Adrenal gland (tissue), 12 donors: ENCODE results near the gene ALX4. TPM values are rescaled to one million over a fixed set of nuclear protein-coding genes. Genes with fewer than 3 reads are reported as not detected.

Source experiments
- DNase-seq, 7 donors: peaks; one replicate each; pipeline ENCODE4 v3.0.0-alpha.2; 2019 to 2020
- H3K27ac ChIP-seq, 5 donors: fragments of 200-600 bp; sonication (generic) in 4 of 5; 1 replicate in 3 of 5; 2 replicates in 2 of 5; pipeline versions ENCODE4 v1.5.1 to v1.8.0; 2016 to 2020; ENCODE audit warnings: mild to moderate bottlenecking in 1 of 5
- H3K27me3 ChIP-seq: fragments of 200-600 bp; 2 replicates; pipeline ENCODE4 v1.8.0; 2021
- H3K36me3 ChIP-seq, 2 donors: fragments of 200-600 bp; replicated peaks in 1 of 2; 1 replicate in 1 of 2; 2 replicates in 1 of 2; pipeline versions ENCODE4 v1.5.1 to v1.8.0; 2018 to 2022
- H3K4me1 ChIP-seq, 2 donors: fragments of 200-600 bp; replicated peaks in 1 of 2; 1 replicate in 1 of 2; 2 replicates in 1 of 2; pipeline versions ENCODE4 v1.5.1 to v1.8.0; 2018 to 2021
- H3K4me3 ChIP-seq, 4 donors: fragments of 200-600 bp; sonication (generic) in 3 of 4; one replicate each; pipeline ENCODE4 v1.5.1; 2016 to 2018
- H3K9me3 ChIP-seq, 3 donors: fragments of 200-600 bp; sonication (generic) in 1 of 3; replicated peaks in 1 of 3; 1 replicate in 2 of 3; 2 replicates in 1 of 3; pipeline versions ENCODE4 v1.5.1 to v1.8.0; 2016 to 2021
- POLR2A ChIP-seq, 2 donors: fragments of 450-650 bp; IDR thresholded peaks; one replicate each; pipeline ENCODE4 v1.6.1; 2017; ENCODE audit warnings: antibody characterized with exemption in 2 of 2, mild to moderate bottlenecking in 2 of 2, moderate library complexity in 1 of 2
- WGBS, 4 donors: extraction: QIAGEN DNeasy Blood & Tissue Kit in 2 of 4; methylation state at CpG; one replicate each; pipeline versions ENCODE4 v1.1.5 to v1.1.7; 2013 to 2017; 5-methylcytosine and 5-hydroxymethylcytosine counted together
- intact Hi-C, 2 donors: fragments of 100-400 bp; cut with DNase I; formaldehyde crosslinking; loops; one replicate each; pipeline versions ENCODE4 v1.14.1 to v1.15.0; 2022 to 2023
- polyA plus RNA-seq, 3 donors: library from polyadenylated mRNA; stranded (reverse); fragments of 200-250 nt in 2 of 3; fragments of 350-450 nt in 1 of 3; fragmentation: Illumina TruSeq in 1 of 3; extraction: RNeasy Lipid Tissue Mini Kit (QIAGEN cat#74804) in 1 of 3; gene quantifications; one replicate each; pipeline ENCODE4 v1.2.3, GENCODE V29; 2013 to 2014
- total RNA-seq, 9 donors: library from RNA; depleted of rRNA in 4 of 9; stranded (reverse); fragments of >200 nt in 4 of 9; fragments of 120-200 nt in 1 of 9; fragmentation: NEBNext Ultra II Directional in 1 of 9; extraction: Animal tissue kit (Norgen Biotek cat#: 25700) in 1 of 9; gene quantifications; one replicate each; pipeline versions ENCODE4 v1.1.0 to v1.2.4, GENCODE V29; 2013 to 2023
- TF ChIP-seq, protein P1 (sequence below), 6 experiments: fragments of 450-650 bp in 4 of 6; fragments of 200-600 bp in 2 of 6; sonication (generic) in 1 of 6; IDR thresholded peaks; 1 replicate in 5 of 6; 2 replicates in 1 of 6; pipeline versions ENCODE4 v1.5.1 to v1.8.0; 2016 to 2021; ENCODE audit warnings: antibody characterized with exemption in 6 of 6, mild to moderate bottlenecking in 2 of 6, moderate library complexity in 1 of 6
- donor health status: healthy with polysubstance abuse.
- donor health status: Bipolar disorder and iron deficiency.
- donor health status: DM: yes; HTN: yes; CAD: no.
- donor health status: DM: no; HTN: no; CAD: no.
- donor health status: DM: no; HTN: no; CAD: no.
- donor health status: DM: yes; HTN: yes; CAD: no.

ALX4 gene
- total and polyA plus RNA-seq, 12 donors: 0.03 to 0.06 TPM; not detected in 10

GRCh38 chr11:44342616-44343015, 32.7 kb upstream of the ALX4 start:
- no peak for TF ChIP-seq POLR2A (IDR thresholded peaks at IDR 0.05)
- TF ChIP-seq, protein P1, sequence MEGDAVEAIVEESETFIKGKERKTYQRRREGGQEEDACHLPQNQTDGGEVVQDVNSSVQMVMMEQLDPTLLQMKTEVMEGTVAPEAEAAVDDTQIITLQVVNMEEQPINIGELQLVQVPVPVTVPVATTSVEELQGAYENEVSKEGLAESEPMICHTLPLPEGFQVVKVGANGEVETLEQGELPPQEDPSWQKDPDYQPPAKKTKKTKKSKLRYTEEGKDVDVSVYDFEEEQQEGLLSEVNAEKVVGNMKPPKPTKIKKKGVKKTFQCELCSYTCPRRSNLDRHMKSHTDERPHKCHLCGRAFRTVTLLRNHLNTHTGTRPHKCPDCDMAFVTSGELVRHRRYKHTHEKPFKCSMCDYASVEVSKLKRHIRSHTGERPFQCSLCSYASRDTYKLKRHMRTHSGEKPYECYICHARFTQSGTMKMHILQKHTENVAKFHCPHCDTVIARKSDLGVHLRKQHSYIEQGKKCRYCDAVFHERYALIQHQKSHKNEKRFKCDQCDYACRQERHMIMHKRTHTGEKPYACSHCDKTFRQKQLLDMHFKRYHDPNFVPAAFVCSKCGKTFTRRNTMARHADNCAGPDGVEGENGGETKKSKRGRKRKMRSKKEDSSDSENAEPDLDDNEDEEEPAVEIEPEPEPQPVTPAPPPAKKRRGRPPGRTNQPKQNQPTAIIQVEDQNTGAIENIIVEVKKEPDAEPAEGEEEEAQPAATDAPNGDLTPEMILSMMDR (IDR thresholded peaks at IDR 0.05): no peak
- 76 to 90% (median 86%) methylated on average over 4 of the region's 4 CpGs for WGBS, 4 donors
- intact Hi-C loops: no loop called here
- Histone ChIP-seq H3K4me1 (no peaks in the 10 kb centered on the region), H3K4me3 (no peak overlapping the region), H3K36me3 (no peaks in the 10 kb centered on the region), H3K27ac (no peak overlapping the region), H3K27me3 (peaks cover 9% of the 10 kb centered on the region), H3K9me3 (no peaks in the 10 kb centered on the region)
- DNase-seq: no peak

GRCh38 chr11:44340656-44341055, 30.7 kb upstream of the ALX4 start:
- no peak overlapping the region for H3K27ac ChIP-seq
- no peaks in the 10 kb centered on the region for H3K4me1 ChIP-seq
- DNase-seq: no peak
- TF ChIP-seq, protein P1 (IDR thresholded peaks at IDR 0.05): no peak
- no peak for TF ChIP-seq POLR2A (IDR thresholded peaks at IDR 0.05)
- no peaks in the 10 kb centered on the region for H3K9me3 ChIP-seq
- H3K4me3 ChIP-seq: no peak overlapping the region
- no peaks in the 10 kb centered on the region for H3K36me3 ChIP-seq
- WGBS, 4 donors: 75 to 91% (median 80%) methylated on average over 3 to 5 of the region's 5 CpGs
- peaks cover 24% of the 10 kb centered on the region for H3K27me3 ChIP-seq
- intact Hi-C loops: no loop called here

- no peak overlapping the region for H3K4me3 ChIP-seq
- peaks cover 32% of the 10 kb centered on the region for H3K27me3 ChIP-seq
- H3K27ac ChIP-seq: no peak overlapping the region
- H3K9me3 ChIP-seq: no peaks in the 10 kb centered on the region
- no peaks in the 10 kb centered on the region for H3K36me3 ChIP-seq
- intact Hi-C loops: no loop called here
- no peak for DNase-seq
- 85 to 94% (median 90%) methylated on average over 4 of the region's 4 CpGs for WGBS, 4 donors
- H3K4me1 ChIP-seq: no peaks in the 10 kb centered on the region
- TF ChIP-seq, protein P1 (IDR thresholded peaks at IDR 0.05): no peak
Observed at GRCh38 chr11:44339530-44339883, 29.6 kb upstream of the ALX4 start.

GRCh38 chr11:44338698-44339529, 29.0 kb upstream of the ALX4 start:
- no peaks in the 10 kb centered on the region for H3K36me3 ChIP-seq
- no peaks in the 10 kb centered on the region for H3K4me1 ChIP-seq
- WGBS, 4 donors: 74 to 82% (median 75%) methylated on average over 11 to 16 of the region's 16 CpGs
- intact Hi-C loops: no loop called here
- H3K27me3 ChIP-seq: peaks cover 32% of the 10 kb centered on the region
- H3K27ac ChIP-seq: no peak overlapping the region
- DNase-seq: no peak
- no peak for TF ChIP-seq POLR2A (IDR thresholded peaks at IDR 0.05)
- TF ChIP-seq, protein P1 (IDR thresholded peaks at IDR 0.05): no peak
- no peak overlapping the region for H3K4me3 ChIP-seq
- no peaks in the 10 kb centered on the region for H3K9me3 ChIP-seq
